ENCODE data around the gene RAB17.

Gene RAB17, protein sequence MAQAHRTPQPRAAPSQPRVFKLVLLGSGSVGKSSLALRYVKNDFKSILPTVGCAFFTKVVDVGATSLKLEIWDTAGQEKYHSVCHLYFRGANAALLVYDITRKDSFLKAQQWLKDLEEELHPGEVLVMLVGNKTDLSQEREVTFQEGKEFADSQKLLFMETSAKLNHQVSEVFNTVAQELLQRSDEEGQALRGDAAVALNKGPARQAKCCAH
- total RNA-seq = 0 reads per million in 2 experiments

DNA sequence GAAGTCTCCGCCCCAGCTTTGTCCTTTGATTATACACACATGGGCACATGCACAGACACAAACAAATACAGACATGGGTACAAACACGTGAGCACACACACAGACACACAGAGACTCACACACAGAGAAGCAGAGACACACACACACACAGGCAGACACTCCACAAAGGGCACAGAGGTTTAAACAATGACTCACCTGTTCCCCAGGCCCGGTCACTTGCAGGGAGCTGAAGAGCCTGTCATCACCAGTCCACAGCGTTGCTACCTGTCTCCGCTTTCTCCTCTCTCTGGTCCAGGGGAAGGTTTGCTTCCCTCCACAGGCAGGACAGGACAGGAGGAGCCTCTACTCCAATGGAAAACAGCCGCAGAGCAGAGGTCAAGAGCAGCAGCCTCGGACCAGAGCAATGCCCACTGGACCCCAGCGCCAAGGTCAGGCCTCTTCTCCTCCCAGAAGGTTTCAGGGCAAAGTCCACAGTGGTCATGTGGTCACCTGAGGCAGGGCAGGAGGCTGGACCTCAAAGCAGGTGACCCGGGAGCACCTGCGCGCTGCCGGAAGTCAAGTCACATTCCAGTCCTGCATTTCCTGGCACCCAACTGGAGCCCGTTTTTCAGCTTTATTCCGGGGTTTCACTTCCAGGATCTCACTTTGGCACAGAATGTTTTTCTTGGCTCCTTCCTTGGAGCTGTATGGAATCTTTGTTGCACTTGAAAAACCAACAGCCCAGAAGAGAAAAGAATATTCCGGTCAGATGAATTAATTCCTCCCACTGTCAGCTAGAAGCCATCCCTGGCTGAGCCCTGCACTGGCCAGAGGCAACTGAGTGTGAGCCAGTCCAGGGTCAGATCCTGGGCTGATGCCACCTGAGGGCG is at the start of gene RAB17:
TSS of gene RAB17 (minus strand) at position 463 of the 869 bp plus-strand sequence. CDS start 4,580 bp downstream, outside the sequence.
- no peak for DNase-seq (ENCODE audit: low read depth)

DNA sequence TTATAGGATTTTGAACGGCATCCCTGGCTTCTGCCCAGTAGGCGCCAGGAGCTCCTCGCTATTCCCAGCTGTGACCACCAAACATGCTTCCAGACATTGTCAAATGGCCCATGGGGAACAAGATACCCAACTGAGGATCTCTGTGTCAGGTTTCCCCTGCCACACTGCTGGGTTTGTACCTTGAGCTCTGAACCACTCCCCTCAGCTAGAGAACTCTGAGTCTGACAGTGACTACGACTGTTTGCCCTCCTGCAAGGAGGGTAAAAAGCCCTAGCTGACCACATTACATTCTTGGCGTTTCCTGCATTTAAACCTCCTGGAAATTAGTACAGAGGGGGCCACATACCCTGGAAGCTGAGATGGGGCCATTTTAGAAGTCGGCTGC is 49.3 kb upstream of the RAB17 start:
- no peak for DNase-seq (ENCODE audit: low read depth)

DNA sequence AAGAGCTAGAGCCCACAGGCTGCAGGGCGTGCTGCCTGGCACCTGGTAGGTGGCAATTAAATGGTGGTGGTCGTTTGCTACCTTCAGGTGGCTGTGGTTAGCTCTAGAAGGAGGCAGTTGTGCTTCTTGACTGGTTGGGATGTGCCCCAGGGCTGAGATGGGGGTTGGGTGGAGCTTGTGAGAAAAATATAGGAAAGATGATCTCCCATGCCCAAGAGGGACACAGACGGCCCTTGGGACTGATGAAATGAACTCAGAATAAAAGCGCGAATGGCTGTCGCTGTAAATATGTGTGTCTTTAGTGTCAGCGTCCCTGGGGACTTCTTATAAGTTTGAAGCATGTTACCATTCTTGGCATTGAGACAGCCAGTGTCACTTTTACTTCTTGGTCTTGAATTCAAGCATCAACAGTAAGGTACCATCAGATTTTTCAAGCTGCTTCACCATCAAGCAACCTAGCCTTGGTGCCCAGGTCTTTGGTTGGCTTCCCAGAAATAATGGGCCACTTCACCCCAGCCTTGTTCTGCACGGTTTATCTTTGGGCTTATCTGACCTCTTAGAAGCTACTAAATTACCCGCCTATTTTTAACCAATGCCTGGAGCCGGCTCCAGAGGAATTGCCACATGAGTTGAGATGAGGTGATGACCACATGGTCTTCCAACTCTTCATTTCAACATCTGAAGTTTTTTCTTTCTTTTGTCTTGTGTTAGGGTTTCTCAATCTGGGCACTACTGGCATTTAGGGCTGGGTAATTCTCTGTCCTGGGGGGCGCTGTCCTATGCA is 48.7 kb upstream of the RAB17 start:
- no peak for DNase-seq (ENCODE audit: low read depth)

DNA sequence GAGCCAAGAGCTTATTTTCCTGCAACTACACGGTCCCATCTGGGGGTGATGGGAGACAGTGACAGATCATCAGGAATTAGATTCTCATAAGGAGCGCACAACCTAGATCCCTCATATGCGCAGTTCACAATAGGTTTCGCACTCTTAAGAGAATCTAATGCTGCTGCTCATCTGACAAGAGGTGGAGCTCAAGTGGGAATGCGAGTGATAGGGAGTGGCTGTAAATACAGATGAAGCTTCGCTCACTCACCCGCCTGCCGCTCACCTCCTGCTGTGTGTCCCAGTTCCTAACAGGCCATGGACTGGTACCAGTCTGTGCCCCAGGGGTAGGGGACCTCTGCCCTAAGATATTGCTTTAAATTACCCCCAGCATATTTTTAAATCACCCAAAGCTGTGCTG is 47.6 kb upstream of the RAB17 start:
- no peak for DNase-seq (ENCODE audit: low read depth)

DNA sequence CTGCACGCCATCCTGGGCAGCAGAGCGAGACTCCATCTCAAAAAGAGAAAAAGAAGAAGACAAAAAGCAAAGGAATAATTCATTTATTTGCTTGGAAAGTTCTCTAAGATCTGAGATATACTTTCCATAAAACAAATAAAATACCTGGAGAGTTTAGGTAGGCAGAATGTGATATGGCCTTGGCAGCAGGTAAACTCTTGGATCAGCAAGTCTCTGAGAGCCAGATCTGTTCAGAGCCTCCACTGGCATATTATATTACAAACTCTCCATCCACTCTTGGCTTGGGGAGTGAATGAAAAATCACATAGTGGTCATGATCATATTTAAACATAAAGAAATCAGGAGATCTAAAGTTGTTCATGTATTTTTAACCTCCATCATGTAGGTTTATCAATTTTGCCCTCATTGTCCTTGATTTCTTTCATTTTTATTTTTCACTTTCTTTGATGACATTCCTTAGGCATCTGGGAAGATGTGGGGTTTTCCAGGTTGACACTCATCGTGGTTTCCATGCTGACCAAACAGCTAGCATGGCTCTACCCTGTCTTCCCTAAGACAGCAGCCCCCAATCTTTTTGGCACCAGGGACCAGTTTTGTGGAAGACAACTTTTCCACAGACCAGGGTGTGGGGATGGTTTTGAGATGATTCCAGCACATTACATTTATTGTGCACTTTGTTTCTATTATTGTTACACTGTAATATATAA is 47.0 kb upstream of the RAB17 start:
- no peak for DNase-seq (ENCODE audit: low read depth)

DNA sequence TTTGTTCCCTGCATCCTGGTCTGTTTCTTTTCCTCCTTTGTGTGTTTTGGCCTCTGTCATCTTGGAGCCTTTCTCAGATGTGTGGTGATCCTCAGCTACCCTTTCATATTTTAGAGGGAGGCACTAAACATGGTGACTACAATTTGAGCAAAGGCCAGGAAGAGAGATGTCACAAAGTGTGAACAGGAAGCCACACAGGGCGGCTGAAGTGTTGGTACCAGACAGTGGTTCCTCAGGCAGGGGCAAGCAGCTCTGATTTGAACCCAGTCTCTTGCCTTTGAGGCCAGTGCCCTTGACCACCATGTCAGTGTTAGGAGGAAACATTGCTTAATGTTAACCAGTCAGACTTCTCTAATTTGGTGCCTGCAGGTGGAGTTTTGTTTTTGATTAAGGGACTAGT is 46.0 kb upstream of the RAB17 start:
- DNase-seq (ENCODE audit: low read depth) = no peak

DNA sequence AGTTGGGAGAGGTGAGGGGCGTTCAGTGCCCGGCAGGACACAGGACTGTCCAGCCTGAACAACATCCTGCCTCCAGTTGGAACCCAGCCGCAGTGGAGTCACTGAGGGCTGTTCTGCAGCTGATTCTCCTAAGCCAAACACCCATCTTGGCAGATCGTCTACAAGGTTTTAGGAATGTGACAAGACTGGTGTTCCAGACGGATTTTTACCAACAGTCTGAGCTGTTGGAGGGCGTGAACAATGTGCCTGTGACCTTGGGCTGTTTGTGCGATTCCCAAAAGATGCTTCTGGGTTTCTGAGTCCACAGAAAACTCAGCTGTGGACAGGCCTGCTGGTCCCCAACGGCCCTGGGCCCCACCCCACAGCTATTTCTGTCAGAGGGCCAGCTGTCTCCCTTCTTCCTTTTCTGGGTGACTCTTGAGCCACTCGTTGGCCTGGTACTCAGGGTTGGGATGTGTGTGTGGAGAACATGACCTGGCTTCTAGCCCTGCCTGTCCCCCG is 42.6 kb upstream of the RAB17 start:
- DNase-seq (ENCODE audit: low read depth) = no peak

DNA sequence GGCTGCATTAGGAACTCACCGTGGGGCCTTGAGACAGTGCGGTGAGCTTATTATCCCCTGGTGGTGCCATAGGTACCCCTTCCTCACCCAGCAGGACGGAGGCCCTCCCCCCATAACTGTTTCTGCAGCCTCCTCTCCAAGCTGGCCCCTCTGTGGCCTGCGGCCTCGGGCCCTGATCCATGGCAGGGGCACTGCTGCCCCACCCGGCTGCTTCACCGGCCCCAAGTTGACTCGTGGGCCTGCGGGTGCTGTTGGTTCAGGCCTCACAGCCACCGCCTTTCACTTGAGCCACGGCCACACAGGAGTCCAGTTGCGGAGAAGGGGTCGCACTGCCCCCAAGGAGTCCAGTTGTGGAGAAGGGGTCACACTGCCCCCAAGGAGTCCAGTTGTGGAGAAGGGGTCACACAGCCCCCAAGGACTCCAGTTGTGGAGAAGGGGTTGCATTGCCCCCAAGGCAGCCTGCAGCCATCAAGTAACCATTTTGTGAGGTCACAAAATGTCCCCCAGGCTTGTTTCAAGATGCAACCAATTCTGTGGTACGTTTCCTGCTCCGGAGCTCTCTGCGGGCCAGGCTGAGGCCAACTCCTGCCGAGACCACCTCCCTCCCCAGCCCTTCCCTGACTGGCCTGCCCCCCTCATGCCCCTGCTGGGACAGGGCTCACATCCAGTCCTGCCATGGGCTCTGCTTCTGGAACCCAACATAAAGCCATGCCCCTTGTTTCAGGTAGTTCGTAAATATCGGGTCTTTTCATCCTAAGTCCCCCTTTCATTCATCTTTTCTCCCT is 41.5 kb upstream of the RAB17 start:
- DNase-seq (ENCODE audit: low read depth) = no peak

DNA sequence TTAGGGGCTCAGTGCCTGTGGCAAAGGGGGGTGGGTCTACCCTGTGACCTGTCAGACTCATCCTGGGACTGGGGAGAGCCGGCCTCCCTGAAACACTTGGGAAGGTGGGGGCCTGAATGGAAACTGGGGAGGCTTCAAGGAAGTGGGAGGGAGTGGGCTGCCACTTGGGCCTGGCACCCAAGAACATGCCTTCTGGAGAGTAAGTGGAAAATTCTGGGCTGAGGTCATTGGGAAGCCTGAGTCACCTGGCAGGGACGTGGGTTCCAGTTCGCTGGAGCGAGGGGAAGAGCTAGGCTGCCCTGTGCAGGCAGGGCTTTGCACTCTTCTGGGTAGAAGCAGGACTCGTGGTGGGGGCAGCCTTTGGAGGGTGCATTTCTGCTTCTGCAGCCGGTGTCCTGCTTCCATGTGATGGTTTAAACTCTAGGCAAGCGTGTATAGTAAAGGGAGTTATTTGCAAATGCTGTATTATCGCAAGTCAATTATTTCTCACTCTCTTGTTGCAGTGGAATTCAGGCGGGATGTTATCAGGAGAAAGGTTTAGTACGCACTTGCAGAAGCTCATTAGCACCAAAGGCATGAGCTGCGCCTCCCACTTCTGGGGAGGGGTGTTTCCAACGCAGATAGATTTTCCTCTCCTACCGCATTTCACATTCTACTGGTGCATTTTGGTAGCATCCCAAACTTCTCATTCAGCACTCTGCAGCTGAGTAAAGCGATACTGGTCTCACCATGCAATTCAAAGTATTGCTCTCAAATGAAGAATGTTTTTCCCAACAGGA is 40.7 kb upstream of the RAB17 start:
- DNase-seq (ENCODE audit: low read depth) = no peak

DNA sequence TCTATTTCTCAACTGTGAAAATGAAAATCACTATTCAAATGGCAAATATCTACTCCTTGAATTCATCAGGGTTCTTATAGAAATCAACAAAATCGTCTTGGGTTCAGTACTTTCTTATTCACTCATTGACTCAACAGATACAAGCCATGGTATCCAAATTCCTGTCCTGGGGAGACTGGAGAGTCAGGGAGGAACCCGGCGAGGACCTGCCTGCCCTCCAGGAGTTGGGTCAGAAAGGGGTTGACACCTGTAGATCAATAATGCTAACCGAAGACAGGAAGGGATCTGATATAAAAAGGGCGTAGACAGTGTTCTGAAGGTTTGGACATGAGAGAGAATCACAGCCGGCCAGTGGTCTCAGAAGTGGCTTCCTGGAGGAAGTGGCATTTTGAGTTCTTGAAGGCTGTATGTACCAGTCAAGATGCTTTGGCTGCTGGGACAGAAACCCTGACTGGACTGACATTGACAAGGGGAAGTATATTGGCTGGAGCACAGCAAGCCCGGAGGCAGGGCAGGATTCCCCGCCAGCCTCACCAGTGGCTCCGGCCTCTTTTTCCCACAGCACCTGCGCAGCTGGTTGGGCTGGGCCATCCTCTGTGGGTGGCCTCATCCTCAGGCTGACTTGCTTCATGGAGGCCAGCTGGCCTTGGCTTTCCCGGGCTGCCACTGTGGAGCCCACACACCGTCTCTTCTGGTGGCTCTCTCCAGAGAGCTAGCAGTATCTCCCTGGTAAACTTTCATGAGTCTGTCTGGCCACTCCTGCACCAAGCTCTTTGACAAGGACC is 39.9 kb upstream of the RAB17 start:
- no peak for DNase-seq (ENCODE audit: low read depth)

DNA sequence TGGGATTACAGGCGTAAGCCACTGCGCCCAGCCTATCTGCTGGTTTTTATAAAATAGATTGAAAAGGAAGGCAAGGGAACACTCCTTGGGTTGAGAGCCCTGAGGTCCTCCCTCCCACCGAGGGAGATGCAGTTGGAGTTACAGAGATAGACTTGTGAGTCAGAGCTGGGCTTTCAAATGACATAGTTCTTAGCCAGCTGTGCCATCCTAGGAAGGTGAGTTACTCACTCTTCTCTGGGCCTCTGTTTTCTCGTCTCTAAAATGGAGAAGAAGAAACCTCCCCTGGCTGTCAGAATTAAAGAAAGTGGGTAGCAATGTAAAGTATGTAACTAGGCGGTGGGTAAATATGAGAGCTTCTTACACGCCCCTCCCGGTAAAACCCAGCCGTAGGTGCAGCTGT is 39.2 kb upstream of the RAB17 start:
- no peak for DNase-seq (ENCODE audit: low read depth)

DNA sequence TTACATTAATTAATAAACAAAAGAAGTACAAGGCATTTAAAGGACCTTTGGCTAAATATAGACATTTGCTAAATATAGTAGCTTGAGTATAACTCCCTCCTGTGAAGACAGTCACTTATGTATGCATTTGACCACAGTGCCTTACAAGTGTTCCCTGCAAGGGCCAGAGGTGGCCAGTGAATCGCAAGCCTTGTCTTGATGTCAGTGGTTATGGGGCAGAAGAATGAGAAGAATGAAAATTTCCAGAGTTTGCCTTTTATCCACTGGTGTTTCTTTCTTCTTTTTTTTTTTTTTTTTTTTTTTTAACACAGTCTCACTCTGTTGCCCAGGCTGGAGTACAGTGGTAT is 38.6 kb upstream of the RAB17 start:
- DNase-seq (ENCODE audit: low read depth) = no peak

DNA sequence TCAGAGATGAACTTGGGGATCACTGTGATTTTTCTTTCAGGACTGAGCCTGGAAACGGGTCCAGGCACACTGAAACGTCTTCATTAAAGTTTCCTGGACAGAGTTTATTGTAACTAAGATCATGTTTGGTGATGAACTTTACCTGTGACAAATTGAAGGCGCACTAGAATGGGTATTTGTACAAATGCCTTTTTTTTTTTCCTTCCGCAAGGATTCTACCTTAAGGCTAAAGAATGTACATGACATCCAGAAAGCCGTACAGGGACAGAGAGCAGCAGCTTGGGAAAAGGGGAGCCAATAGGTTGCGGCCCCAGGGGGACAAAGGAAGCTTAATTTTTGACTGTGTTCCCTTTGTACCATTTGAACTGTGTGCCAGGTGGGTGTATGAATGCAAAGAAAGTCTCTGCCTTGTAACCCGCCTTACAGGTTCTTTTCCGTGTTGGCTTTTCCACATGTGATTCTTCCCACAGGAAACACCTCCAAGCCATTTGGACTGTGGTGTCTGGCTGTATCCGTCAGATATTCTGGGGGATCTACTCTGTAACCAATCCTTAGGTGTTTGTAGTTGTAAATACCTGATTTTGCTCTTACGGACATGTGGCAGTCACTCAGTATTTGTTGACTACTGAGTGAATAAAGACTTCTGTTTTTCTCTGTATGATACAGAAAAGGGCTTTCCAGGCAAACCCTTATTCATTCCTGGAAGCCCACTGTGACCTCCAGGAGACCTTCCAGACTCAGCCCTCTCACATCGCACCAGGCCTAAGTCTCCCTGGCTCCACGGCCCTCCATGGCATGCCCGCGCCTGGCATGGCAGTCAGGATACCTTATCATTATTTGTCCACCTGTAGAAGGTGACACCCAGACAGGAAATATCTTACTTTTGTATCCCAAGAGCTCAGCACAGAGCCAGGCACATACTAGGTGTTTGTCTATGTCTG is 38.0 kb upstream of the RAB17 start:
- no peak for DNase-seq (ENCODE audit: low read depth)

DNA sequence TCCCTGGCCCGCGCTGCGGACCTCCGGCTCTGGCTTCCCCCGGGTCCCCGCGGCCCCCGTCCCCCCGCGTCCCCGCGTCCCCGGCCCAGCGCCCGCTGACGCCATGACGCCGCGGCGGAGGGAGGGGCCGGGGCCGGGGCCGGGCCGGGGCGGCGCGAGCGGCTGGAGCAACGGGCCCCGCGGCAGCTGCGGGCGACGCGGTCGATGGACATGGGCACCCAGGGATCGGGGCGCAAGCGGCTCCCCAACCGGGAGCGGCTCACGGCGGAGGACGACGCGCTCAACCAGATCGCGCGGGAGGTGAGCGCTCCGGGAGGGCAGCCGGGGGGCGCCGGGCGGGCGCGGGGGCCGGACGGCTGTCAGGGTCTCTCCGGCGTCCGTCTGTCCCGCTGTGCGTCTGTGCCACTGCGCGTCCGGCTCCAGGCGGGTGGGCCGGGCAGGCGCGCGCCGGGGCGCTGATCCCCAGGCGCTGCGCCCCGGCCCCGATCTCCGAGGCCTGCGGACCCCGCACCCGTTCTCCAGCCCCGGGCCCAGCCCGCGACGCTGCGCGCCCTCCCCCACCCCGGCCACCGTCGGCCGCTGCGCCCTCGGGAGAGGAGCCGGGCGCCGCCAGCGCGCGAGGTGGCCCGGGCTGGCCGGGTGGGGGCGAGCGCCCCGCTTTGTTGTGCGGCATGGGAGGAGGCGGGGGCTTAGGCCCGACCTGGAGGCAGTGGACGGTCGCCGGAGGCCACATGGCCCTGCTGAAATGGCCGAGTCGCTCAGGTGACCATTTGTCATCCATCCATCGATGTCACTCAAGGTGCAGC is 37.1 kb upstream of the RAB17 start, which contains the start of gene LRRFIP1:
TSS of gene LRRFIP1 (plus strand) at position 147 of the 806 bp plus-strand sequence. CDS start at position 205, 58 bp downstream.
- no peak for DNase-seq (ENCODE audit: low read depth)

DNA sequence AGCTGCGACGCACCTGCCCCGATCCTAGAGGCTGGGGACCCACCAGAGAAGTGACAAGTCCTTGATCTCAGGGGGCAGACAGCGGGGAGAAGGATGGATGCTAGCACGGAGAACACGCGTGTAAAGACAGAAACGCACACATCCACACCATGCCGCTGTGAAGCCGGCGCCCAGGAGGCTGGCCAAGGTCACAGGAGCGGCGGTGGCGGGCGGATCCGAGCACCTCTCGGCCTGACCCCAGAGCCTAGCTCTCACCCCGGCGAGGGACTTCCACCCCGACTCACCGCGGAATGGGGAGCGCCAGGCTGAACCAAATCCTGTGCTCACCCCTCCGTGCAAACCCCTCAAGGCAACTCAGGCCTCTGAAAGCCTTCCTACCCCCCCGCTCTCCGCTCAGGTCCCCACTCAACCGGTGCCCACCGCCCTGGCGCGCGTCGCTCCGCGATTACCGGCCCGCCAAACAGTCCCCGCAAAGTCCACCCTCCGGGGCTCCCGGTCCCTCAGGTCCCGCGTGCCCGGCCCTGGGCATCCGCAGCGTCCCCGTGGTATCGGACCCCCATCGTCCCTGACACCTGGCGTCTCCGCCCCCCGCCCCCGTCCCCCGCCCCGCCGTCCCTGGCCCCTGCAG is 36.4 kb upstream of the RAB17 start:
- DNase-seq (ENCODE audit: low read depth) = no peak

DNA sequence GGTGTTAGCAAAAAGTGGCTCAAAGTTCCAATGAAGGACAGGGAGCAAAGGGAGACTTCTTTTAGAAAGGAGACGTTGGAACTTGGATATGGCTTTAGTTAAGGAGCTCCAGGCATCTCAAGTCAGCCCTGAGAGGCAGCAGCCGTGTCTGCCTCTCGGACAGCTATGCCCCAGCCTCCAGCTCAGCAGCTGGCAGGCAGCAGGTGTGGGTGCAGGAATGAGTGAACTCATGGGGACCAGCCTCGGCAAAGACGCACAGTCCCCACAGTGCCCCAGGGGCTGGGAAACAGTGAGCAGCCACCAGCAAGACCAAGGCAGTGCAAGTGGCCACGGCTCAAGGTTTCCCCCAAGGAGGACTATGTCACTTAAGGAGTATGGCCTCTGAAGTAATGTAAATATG is 35.2 kb upstream of the RAB17 start:
- DNase-seq (ENCODE audit: low read depth) = no peak

DNA sequence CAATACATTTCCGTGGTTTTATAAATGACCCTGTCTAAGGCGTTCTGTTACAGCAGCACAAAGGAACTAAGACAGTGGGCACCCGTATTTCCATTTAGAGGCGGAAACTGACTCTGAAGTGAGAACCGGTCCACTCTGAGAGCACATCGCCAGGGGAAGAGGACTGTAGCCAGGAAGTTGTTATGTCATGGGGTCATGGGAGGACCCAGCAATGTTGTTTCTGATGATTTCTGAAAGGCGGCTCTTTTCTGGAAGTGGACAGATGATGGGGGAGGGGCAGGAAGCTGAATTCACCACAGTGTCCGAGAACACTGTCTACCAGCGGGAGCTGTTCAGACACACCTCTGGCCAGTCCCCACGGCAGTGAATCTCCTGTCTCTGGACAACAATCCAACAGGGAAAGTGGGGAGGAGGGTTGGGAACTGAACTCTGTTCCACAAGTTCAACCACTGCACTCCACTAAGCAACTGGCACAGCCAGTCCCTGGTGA is 34.7 kb upstream of the RAB17 start:
- DNase-seq (ENCODE audit: low read depth) = no peak
